Measurements from ENCODE around the gene HNRNPA3.

The HNRNPA3 gene

GRCh38 chr2:177243476-177243875 is 30.9 kb downstream of the HNRNPA3 start:
- H4K20me1 ChIP-seq (ENCODE audit: insufficient read depth, low read length, poor library complexity, severe bottlenecking), result peaks cover 54% of the 10 kb centered on the region
- H3F3A ChIP-seq (ENCODE audit: low read depth), result peaks cover 8% of the 10 kb centered on the region
- no peaks in the 10 kb centered on the region for H3K9me3 ChIP-seq (ENCODE audit: insufficient read depth, low read depth, low read length)
- no peak overlapping the region for H2AFZ ChIP-seq (ENCODE audit: low read length)
- TF ChIP-seq CTCF (conservative IDR thresholded peaks at IDR 0.05; ENCODE audit: low read length) (no peak), EZH2phosphoT487 (IDR thresholded peaks at IDR 0.05; ENCODE audit: borderline replicate concordance) (no peak)
- peaks cover 36% of the 10 kb centered on the region for H3K4me1 ChIP-seq (ENCODE audit: insufficient read depth, low read length, poor library complexity, severe bottlenecking)
- no peaks in the 10 kb centered on the region for H3K9me2 ChIP-seq (replicated peaks; ENCODE audit: low read depth, low read length)
- no peak overlapping the region for H3K9ac ChIP-seq (ENCODE audit: low read depth, low read length, poor library complexity, severe bottlenecking)
- no peak overlapping the region for H3K4me2 ChIP-seq (ENCODE audit: low read depth, low read length, poor library complexity, severe bottlenecking)
- no peaks in the 10 kb centered on the region for H3K36me3 ChIP-seq (ENCODE audit: insufficient read depth, low read length)
- no peaks in the 10 kb centered on the region for H3K27me3 ChIP-seq (ENCODE audit: insufficient read depth, low read length, poor library complexity, severe bottlenecking)
- peaks cover 94% of the 10 kb centered on the region for H3K79me2 ChIP-seq (ENCODE audit: insufficient read depth, low read length)
- no peak overlapping the region for H3K4me3 ChIP-seq (ENCODE audit: low read length, poor library complexity, severe bottlenecking)

- H3K9ac ChIP-seq (ENCODE audit: low read depth, low read length, poor library complexity, severe bottlenecking), result no peak overlapping the region
- no peaks in the 10 kb centered on the region for H3K9me2 ChIP-seq (replicated peaks; ENCODE audit: low read depth, low read length)
- peaks cover 94% of the 10 kb centered on the region for H3K79me2 ChIP-seq (ENCODE audit: insufficient read depth, low read length)
- H3K9me3 ChIP-seq (ENCODE audit: insufficient read depth, low read depth, low read length), result no peaks in the 10 kb centered on the region
- peaks cover 53% of the 10 kb centered on the region for H4K20me1 ChIP-seq (ENCODE audit: insufficient read depth, low read length, poor library complexity, severe bottlenecking)
- peaks cover 32% of the 10 kb centered on the region for H3K4me1 ChIP-seq (ENCODE audit: insufficient read depth, low read length, poor library complexity, severe bottlenecking)
- H2AFZ ChIP-seq (ENCODE audit: low read length), result no peak overlapping the region
- no peak overlapping the region for H3K4me3 ChIP-seq (ENCODE audit: low read length, poor library complexity, severe bottlenecking)
- H3K36me3 ChIP-seq (ENCODE audit: insufficient read depth, low read length), result no peaks in the 10 kb centered on the region
- no peak overlapping the region for H3K4me2 ChIP-seq (ENCODE audit: low read depth, low read length, poor library complexity, severe bottlenecking)
- H3F3A ChIP-seq (ENCODE audit: low read depth), result peaks cover 8% of the 10 kb centered on the region
- no peaks in the 10 kb centered on the region for H3K27me3 ChIP-seq (ENCODE audit: insufficient read depth, low read length, poor library complexity, severe bottlenecking)
- TF ChIP-seq CTCF (conservative IDR thresholded peaks at IDR 0.05; ENCODE audit: low read length), result no peak
- TF ChIP-seq EZH2phosphoT487 (IDR thresholded peaks at IDR 0.05; ENCODE audit: borderline replicate concordance), result no peak
Observed at GRCh38 chr2:177244244-177244771, 31.7 kb downstream of the HNRNPA3 start.

- no peak overlapping the region for H3K4me3 ChIP-seq (ENCODE audit: low read length, poor library complexity, severe bottlenecking)
- peaks cover 26% of the 10 kb centered on the region for H3K4me1 ChIP-seq (ENCODE audit: insufficient read depth, low read length, poor library complexity, severe bottlenecking)
- peaks cover 8% of the 10 kb centered on the region for H3F3A ChIP-seq (ENCODE audit: low read depth)
- peaks cover 97% of the 10 kb centered on the region for H3K79me2 ChIP-seq (ENCODE audit: insufficient read depth, low read length)
- no peak overlapping the region for H2AFZ ChIP-seq (ENCODE audit: low read length)
- H3K9me3 ChIP-seq (ENCODE audit: insufficient read depth, low read depth, low read length), result no peaks in the 10 kb centered on the region
- H3K27me3 ChIP-seq (ENCODE audit: insufficient read depth, low read length, poor library complexity, severe bottlenecking), result no peaks in the 10 kb centered on the region
- no peaks in the 10 kb centered on the region for H3K9me2 ChIP-seq (replicated peaks; ENCODE audit: low read depth, low read length)
- no peak overlapping the region for H3K9ac ChIP-seq (ENCODE audit: low read depth, low read length, poor library complexity, severe bottlenecking)
- peaks cover 54% of the 10 kb centered on the region for H4K20me1 ChIP-seq (ENCODE audit: insufficient read depth, low read length, poor library complexity, severe bottlenecking)
- no peak for TF ChIP-seq EZH2phosphoT487 (IDR thresholded peaks at IDR 0.05; ENCODE audit: borderline replicate concordance)
- no peak for TF ChIP-seq CTCF (conservative IDR thresholded peaks at IDR 0.05; ENCODE audit: low read length)
- H3K4me2 ChIP-seq (ENCODE audit: low read depth, low read length, poor library complexity, severe bottlenecking), result no peak overlapping the region
- H3K36me3 ChIP-seq (ENCODE audit: insufficient read depth, low read length), result no peaks in the 10 kb centered on the region
Observed at GRCh38 chr2:177245010-177245422, 32.4 kb downstream of the HNRNPA3 start.
